HCT116 (cell line): ENCODE results near the gene MBTPS1. TPM values are rescaled to one million over a fixed set of nuclear protein-coding genes. Genes with fewer than 3 reads are reported as not detected.

Source experiments
- ATAC-seq: fragments of 200-7000 bp; cut with Tn5 transposase; 2 replicates; pipeline ENCODE4 v1.9.1; 2020; ENCODE audit warnings: mild to moderate bottlenecking, moderate library complexity
- BruUV-seq: library from RNA; stranded (reverse); fragments of 400-500 nt; replicated peaks from 2 replicates; lab custom pipeline; 2021; lab: Mats Ljungman, UMichigan
- CTCF ChIA-PET: fragments of 300-600 bp; sonication (Branson Sonifier 250); formaldehyde crosslinking; loops from one replicate; lab custom pipeline; 2021; ENCODE audit warnings: antibody characterized with exemption; lab: Charles Lee
- POLR2A ChIA-PET: fragments of 300-600, 350-600 bp; sonication (Branson Sonifier 250); formaldehyde crosslinking; loops from one replicate; lab custom pipeline; 2021; ENCODE audit warnings: antibody characterized with exemption; lab: Charles Lee
- RAD21 ChIA-PET, 2 experiments: fragments of 300-600 bp; sonication (Branson Sonifier 250); formaldehyde crosslinking; loops; one replicate each; lab custom pipeline; 2023; ENCODE audit warnings: low total read pairs in 2 of 2; ENCODE audit not compliant: uncharacterized antibody in 2 of 2, unreplicated experiment in 2 of 2, low non-redundant PET in 1 of 2; lab: Charles Lee
- DNase-seq: peaks from one replicate; pipeline ENCODE4 v3.0.0-alpha.2; 2010; ENCODE audit warnings: low read depth, low spot score
- H2AFZ ChIP-seq: fragments of 200-600 bp; shearing (Covaris generic), sonication (generic); 2 replicates; pipeline ENCODE4 v1.6.1; 2017; ENCODE audit warnings: low read depth, mixed run types, mixed read lengths, antibody characterized with exemption, low read length; ENCODE audit not compliant: poor library complexity, severe bottlenecking
- H3K27ac ChIP-seq: 2 replicates; pipeline ENCODE4 v1.5.1; 2012; ENCODE audit warnings: low read depth, low read length
- H3K27me3 ChIP-seq: fragments of 200-600 bp; sonication (generic); 2 replicates; pipeline ENCODE4 v1.6.1; 2016; ENCODE audit warnings: mixed run types, low read length, mixed read lengths; ENCODE audit not compliant: insufficient read depth
- H3K36me3 ChIP-seq, 2 experiments: fragments of 200-500 bp in 1 of 2; fragments of 200-600 bp in 1 of 2; sonication (Bioruptor generic) in 1 of 2; sonication (generic) in 1 of 2; 2 replicates each; pipeline versions ENCODE4 v1.5.1 to v1.6.1; 2014 to 2016; ENCODE audit warnings: low read length in 2 of 2, inconsistent platforms in 1 of 2, mixed read lengths in 1 of 2, mixed run types in 1 of 2; ENCODE audit not compliant: insufficient read depth in 2 of 2, control insufficient read depth in 1 of 2
- H3K4me1 ChIP-seq, 2 experiments: fragments of 200-600 bp in 1 of 2; sonication (generic) in 1 of 2; 2 replicates each; pipeline versions ENCODE4 v1.5.1 to v1.6.1; 2012 to 2017; ENCODE audit warnings: low read length in 2 of 2, inconsistent platforms in 1 of 2, mild to moderate bottlenecking in 1 of 2, mixed read lengths in 1 of 2, mixed run types in 1 of 2, moderate library complexity in 1 of 2; ENCODE audit not compliant: insufficient read depth in 2 of 2, control insufficient read depth in 1 of 2
- H3K4me2 ChIP-seq: fragments of 200-600 bp; sonication (generic); 2 replicates; pipeline ENCODE4 v1.6.1; 2017; ENCODE audit warnings: mixed run types, low read length, mixed read lengths
- H3K4me3 ChIP-seq, 2 experiments: fragments of 200-600 bp in 1 of 2; sonication (generic) in 1 of 2; replicated peaks in 1 of 2; 2 replicates each; pipeline ENCODE4 v1.5.1; 2011 to 2016; ENCODE audit warnings: low read length in 2 of 2, control low read depth in 1 of 2, low read depth in 1 of 2, mild to moderate bottlenecking in 1 of 2, mixed read lengths in 1 of 2, mixed run types in 1 of 2
- H3K79me2 ChIP-seq: fragments of 200-600 bp; sonication (generic); 2 replicates; pipeline ENCODE4 v1.6.1; 2017; ENCODE audit warnings: mild to moderate bottlenecking, mixed run types, low read length, moderate library complexity, mixed read lengths; ENCODE audit not compliant: insufficient read depth
- H3K9ac ChIP-seq: fragments of 200-600 bp; sonication (generic); 2 replicates; pipeline ENCODE4 v1.6.1; 2016; ENCODE audit warnings: low read length, mixed read lengths
- H3K9me2 ChIP-seq: fragments of 200-600 bp; sonication (generic), shearing (Covaris generic); 2 replicates; pipeline ENCODE4 v1.6.1; 2017; ENCODE audit warnings: mixed run types, mild to moderate bottlenecking, moderate library complexity; ENCODE audit not compliant: insufficient read depth
- H3K9me3 ChIP-seq, 2 experiments: fragments of 200-500 bp in 1 of 2; fragments of 200-600 bp in 1 of 2; sonication (Bioruptor generic) in 1 of 2; sonication (generic) in 1 of 2; 2 replicates each; pipeline ENCODE4 v1.6.1; 2014 to 2017; ENCODE audit warnings: low read length in 2 of 2, mixed read lengths in 2 of 2, inconsistent platforms in 1 of 2, low read depth in 1 of 2, mild to moderate bottlenecking in 1 of 2, mixed run types in 1 of 2, moderate library complexity in 1 of 2; ENCODE audit not compliant: control insufficient read depth in 1 of 2, insufficient read depth in 1 of 2
- H4K20me1 ChIP-seq: fragments of 200-600 bp; sonication (generic), shearing (Covaris generic); 2 replicates; pipeline ENCODE4 v1.6.1; 2017; ENCODE audit warnings: mixed run types, mild to moderate bottlenecking, moderate library complexity; ENCODE audit not compliant: insufficient read depth
- CBX3 ChIP-seq: IDR thresholded peaks from 2 replicates; pipeline ENCODE4 v1.6.1; 2012; ENCODE audit warnings: low read depth
- CEBPB ChIP-seq: IDR thresholded peaks from 2 replicates; pipeline ENCODE4 v1.6.1; 2012; ENCODE audit warnings: low read depth
- ELF1 ChIP-seq: IDR thresholded peaks from 2 replicates; pipeline ENCODE4 v1.6.1; 2012; ENCODE audit warnings: low read depth, borderline replicate concordance
- EZH2 ChIP-seq: fragments of 200-600 bp; sonication (generic); IDR thresholded peaks from 2 replicates; pipeline ENCODE4 v1.6.1; 2017; ENCODE audit warnings: antibody characterized with exemption, mixed run types
- EZH2phosphoT487 ChIP-seq: fragments of 200-600 bp; IDR thresholded peaks from 2 replicates; pipeline ENCODE4 v1.6.1; 2018; ENCODE audit warnings: antibody characterized with exemption, borderline replicate concordance
- FOSL1 ChIP-seq: IDR thresholded peaks from 2 replicates; pipeline ENCODE4 v1.6.1; 2012; ENCODE audit warnings: low read depth
- JUND ChIP-seq: IDR thresholded peaks from 2 replicates; pipeline ENCODE4 v1.6.1; 2012
- MAX ChIP-seq: IDR thresholded peaks from 2 replicates; pipeline ENCODE4 v1.6.1; 2012
- POLR2AphosphoS5 ChIP-seq: IDR thresholded peaks from 2 replicates; pipeline ENCODE4 v1.6.1; 2011; ENCODE audit warnings: mild to moderate bottlenecking, low read depth, low read length, moderate library complexity
- RAD21 ChIP-seq: IDR thresholded peaks from 2 replicates; pipeline ENCODE4 v1.6.1; 2012; ENCODE audit warnings: low read depth, mild to moderate bottlenecking
- SIN3A ChIP-seq: IDR thresholded peaks from 2 replicates; pipeline ENCODE4 v1.6.1; 2012; ENCODE audit warnings: low read depth
- SP1 ChIP-seq: IDR thresholded peaks from 2 replicates; pipeline ENCODE4 v1.6.1; 2012; ENCODE audit warnings: low read depth
- SRF ChIP-seq: IDR thresholded peaks from 2 replicates; pipeline ENCODE4 v1.6.1; 2012; ENCODE audit warnings: low read depth
- TCF7L2 ChIP-seq: IDR thresholded peaks from 2 replicates; pipeline ENCODE4 v1.7.0; 2011; ENCODE audit warnings: borderline replicate concordance, inconsistent platforms; ENCODE audit not compliant: insufficient read depth, insufficient read length; ENCODE audit errors: extremely low read depth
- YY1 ChIP-seq: IDR thresholded peaks from 2 replicates; pipeline ENCODE4 v1.6.1; 2011; ENCODE audit warnings: low read length, low read depth, moderate library complexity, mild to moderate bottlenecking; ENCODE audit not compliant: insufficient replicate concordance; ENCODE audit errors: extremely low read depth
- ZFX ChIP-seq: fragments of 450-650 bp; IDR thresholded peaks from 2 replicates; pipeline ENCODE4 v1.6.1; 2017
- ZNF274 ChIP-seq: fragments of 200-500 bp; sonication (Bioruptor generic); IDR thresholded peaks from 2 replicates; pipeline ENCODE4 v1.6.1; 2014; ENCODE audit warnings: mild to moderate bottlenecking, low read depth, low read length, inconsistent platforms
- intact Hi-C: fragments of 100-400 bp; cut with micrococcal nuclease; formaldehyde crosslinking; loops from 2 replicates; pipeline ENCODE4 v1.10.0; 2022
- total RNA-seq: library from RNA; stranded (reverse); gene quantifications from one replicate; pipeline ENCODE4 v1.2.1, GENCODE V29; 2021; ENCODE audit not compliant: unreplicated experiment
- TF ChIP-seq, protein P1 (sequence below), 3 experiments: fragments of 200-600 bp in 1 of 3; sonication (generic) in 1 of 3; IDR thresholded peaks in 2 of 3; conservative IDR thresholded peaks in 1 of 3; 2 replicates each; pipeline ENCODE4 v1.5.1; 2012 to 2017; ENCODE audit warnings: low read depth in 2 of 3, low read length in 2 of 3, antibody characterized with exemption in 1 of 3, borderline replicate concordance in 1 of 3, control low read depth in 1 of 3, mild to moderate bottlenecking in 1 of 3, mixed read lengths in 1 of 3, mixed run types in 1 of 3, moderate library complexity in 1 of 3; ENCODE audit not compliant: insufficient read depth in 1 of 3
- TF ChIP-seq, protein P2 (sequence below): IDR thresholded peaks from 2 replicates; pipeline ENCODE4 v1.6.1; 2012; ENCODE audit warnings: low read depth
- TF ChIP-seq, protein P3 (sequence below): IDR thresholded peaks from 2 replicates; pipeline ENCODE4 v1.6.1; 2012

The MBTPS1 gene
- total RNA-seq, 1 experiment from 2014 or later: 111 TPM

DNA sequence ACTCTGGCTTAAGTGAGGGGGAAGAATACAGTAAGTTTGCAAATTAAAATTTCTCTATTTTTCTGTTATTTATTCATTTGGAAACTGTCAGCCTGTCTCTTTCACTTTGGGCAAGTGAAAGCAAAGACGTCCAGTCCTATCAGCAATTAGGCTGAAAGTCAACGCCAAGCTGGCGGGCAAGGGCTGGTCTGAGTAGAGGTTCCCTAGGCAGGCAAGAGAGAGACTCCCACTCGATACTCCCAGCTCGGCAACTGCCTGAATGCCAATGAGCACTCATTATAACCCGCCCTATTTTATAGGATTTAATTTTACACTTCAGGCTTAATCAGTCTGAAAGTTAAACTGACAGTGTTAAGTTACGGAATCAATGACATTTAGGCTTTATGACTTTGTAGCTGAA, 59.8 kb downstream of the MBTPS1 start:
- ChIA-PET CTCF (interaction anchor here (1.0 kb wide), 2 partner anchors 100 to 130 kb away, joined by 3 read pairs; partner anchors contain the start of gene TAF1C), POLR2A (no interaction called here), RAD21 (interaction anchor here in 1 of 2 experiments (0.5 kb wide), 1 partner anchor 87 kb away, joined by 3 read pairs; no protein-coding TSS in a partner anchor)
- Histone ChIP-seq H3K27me3 (no peaks in the 10 kb centered on the region), H3K79me2 (no peaks in the 10 kb centered on the region), H2AFZ (no peak overlapping the region), H3K4me2 (no peak overlapping the region), H4K20me1 (no peaks in the 10 kb centered on the region), H3K27ac (no peak overlapping the region), H3K36me3 (peaks cover 34 to 57% of the 10 kb centered on the region in 2 experiments), H3K4me1 (no peaks in the 10 kb centered on the region), H3K4me3 (no peak overlapping the region), H3K9me3 (no peaks in the 10 kb centered on the region)
- ATAC-seq (no peak), DNase-seq (no peak)
- intact Hi-C loops: no loop called here
- BruUV-seq: no TSS peak
- TF ChIP-seq SIN3A: no peak
- TF ChIP-seq FOSL1: no peak
- TF ChIP-seq, protein P1, sequence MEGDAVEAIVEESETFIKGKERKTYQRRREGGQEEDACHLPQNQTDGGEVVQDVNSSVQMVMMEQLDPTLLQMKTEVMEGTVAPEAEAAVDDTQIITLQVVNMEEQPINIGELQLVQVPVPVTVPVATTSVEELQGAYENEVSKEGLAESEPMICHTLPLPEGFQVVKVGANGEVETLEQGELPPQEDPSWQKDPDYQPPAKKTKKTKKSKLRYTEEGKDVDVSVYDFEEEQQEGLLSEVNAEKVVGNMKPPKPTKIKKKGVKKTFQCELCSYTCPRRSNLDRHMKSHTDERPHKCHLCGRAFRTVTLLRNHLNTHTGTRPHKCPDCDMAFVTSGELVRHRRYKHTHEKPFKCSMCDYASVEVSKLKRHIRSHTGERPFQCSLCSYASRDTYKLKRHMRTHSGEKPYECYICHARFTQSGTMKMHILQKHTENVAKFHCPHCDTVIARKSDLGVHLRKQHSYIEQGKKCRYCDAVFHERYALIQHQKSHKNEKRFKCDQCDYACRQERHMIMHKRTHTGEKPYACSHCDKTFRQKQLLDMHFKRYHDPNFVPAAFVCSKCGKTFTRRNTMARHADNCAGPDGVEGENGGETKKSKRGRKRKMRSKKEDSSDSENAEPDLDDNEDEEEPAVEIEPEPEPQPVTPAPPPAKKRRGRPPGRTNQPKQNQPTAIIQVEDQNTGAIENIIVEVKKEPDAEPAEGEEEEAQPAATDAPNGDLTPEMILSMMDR (IDR thresholded peaks at IDR 0.05 in 2 of 3, conservative IDR thresholded peaks at IDR 0.05 in 1 of 3; ENCODE audit: borderline replicate concordance in 1 of 3, insufficient read depth in 1 of 3, low read depth in 2 of 3, low read length in 2 of 3): no peak
- TF ChIP-seq, protein P2, sequence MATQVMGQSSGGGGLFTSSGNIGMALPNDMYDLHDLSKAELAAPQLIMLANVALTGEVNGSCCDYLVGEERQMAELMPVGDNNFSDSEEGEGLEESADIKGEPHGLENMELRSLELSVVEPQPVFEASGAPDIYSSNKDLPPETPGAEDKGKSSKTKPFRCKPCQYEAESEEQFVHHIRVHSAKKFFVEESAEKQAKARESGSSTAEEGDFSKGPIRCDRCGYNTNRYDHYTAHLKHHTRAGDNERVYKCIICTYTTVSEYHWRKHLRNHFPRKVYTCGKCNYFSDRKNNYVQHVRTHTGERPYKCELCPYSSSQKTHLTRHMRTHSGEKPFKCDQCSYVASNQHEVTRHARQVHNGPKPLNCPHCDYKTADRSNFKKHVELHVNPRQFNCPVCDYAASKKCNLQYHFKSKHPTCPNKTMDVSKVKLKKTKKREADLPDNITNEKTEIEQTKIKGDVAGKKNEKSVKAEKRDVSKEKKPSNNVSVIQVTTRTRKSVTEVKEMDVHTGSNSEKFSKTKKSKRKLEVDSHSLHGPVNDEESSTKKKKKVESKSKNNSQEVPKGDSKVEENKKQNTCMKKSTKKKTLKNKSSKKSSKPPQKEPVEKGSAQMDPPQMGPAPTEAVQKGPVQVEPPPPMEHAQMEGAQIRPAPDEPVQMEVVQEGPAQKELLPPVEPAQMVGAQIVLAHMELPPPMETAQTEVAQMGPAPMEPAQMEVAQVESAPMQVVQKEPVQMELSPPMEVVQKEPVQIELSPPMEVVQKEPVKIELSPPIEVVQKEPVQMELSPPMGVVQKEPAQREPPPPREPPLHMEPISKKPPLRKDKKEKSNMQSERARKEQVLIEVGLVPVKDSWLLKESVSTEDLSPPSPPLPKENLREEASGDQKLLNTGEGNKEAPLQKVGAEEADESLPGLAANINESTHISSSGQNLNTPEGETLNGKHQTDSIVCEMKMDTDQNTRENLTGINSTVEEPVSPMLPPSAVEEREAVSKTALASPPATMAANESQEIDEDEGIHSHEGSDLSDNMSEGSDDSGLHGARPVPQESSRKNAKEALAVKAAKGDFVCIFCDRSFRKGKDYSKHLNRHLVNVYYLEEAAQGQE: no peak
- no peak for TF ChIP-seq POLR2AphosphoS5
- TF ChIP-seq SP1: no peak
- no peak for TF ChIP-seq CEBPB
- no peak for TF ChIP-seq EZH2
- TF ChIP-seq CBX3: no peak
- TF ChIP-seq ZNF274: no peak
- no peak for TF ChIP-seq MAX
- no peak for TF ChIP-seq ZFX
- TF ChIP-seq, protein P3, sequence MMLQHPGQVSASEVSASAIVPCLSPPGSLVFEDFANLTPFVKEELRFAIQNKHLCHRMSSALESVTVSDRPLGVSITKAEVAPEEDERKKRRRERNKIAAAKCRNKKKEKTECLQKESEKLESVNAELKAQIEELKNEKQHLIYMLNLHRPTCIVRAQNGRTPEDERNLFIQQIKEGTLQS: no peak
- TF ChIP-seq SRF: no peak
- no peak for TF ChIP-seq JUND
- TF ChIP-seq EZH2phosphoT487: no peak
- TF ChIP-seq YY1: no peak
- no peak for TF ChIP-seq TCF7L2
- TF ChIP-seq ELF1: no peak
- TF ChIP-seq RAD21: no peak
- TF ChIP-seq, all 23 proteins: peak for 0
- H3K9me2 ChIP-seq: no peaks in the 10 kb centered on the region
- no peak overlapping the region for H3K9ac ChIP-seq
